GM12891 (cell line): ENCODE results near the gene RNFT2.

Source experiments
- POLR2A ChIP-seq: IDR thresholded peaks from 2 replicates; pipeline ENCODE4 v1.6.1; 2011; ENCODE audit warnings: low read depth, low read length, control low read depth
- POLR2AphosphoS5 ChIP-seq: IDR thresholded peaks from 2 replicates; pipeline ENCODE4 v1.6.1; 2011; ENCODE audit warnings: low read depth, low read length, control low read depth
- SPI1 ChIP-seq: IDR thresholded peaks from 2 replicates; pipeline ENCODE4 v1.6.1; 2011; ENCODE audit warnings: low read depth, low read length, control low read depth
- TAF1 ChIP-seq: IDR thresholded peaks from 2 replicates; pipeline ENCODE4 v1.6.1; 2011; ENCODE audit warnings: low read depth, low read length, control low read depth

GRCh38 chr12:116797885-116798284, 59.8 kb downstream of the RNFT2 start:
- TF ChIP-seq POLR2A (no peak), TAF1 (no peak), POLR2AphosphoS5 (no peak), SPI1 (no peak)
